Ascending aorta (tissue), 2 donors: Measurements from ENCODE around the gene SUSD2. TPM values are rescaled to one million over a fixed set of nuclear protein-coding genes. Genes with fewer than 3 reads are reported as not detected.

Experiments used
- DNase-seq, 2 donors: peaks; one replicate each; pipeline ENCODE4 v3.0.0-alpha.2; 2019; ENCODE audit warnings: low spot score in 2 of 2
- H3K27ac ChIP-seq, 2 donors: fragments of 200-600 bp; sonication (generic); one replicate each; pipeline ENCODE4 v1.5.1; 2016 to 2017; ENCODE audit warnings: mild to moderate bottlenecking in 1 of 2
- H3K27me3 ChIP-seq: fragments of 200-600 bp; sonication (generic); one replicate; pipeline ENCODE4 v1.5.1; 2017
- H3K36me3 ChIP-seq, 2 donors: fragments of 200-600 bp; sonication (generic); one replicate each; pipeline ENCODE4 v1.5.1; 2016
- H3K4me1 ChIP-seq, 2 donors: fragments of 200-600 bp; sonication (generic); one replicate each; pipeline ENCODE4 v1.5.1; 2016 to 2017; ENCODE audit warnings: mild to moderate bottlenecking in 1 of 2
- H3K4me3 ChIP-seq, 2 donors: fragments of 200-600 bp; sonication (generic); one replicate each; pipeline ENCODE4 v1.5.1; 2016 to 2017; ENCODE audit warnings: mild to moderate bottlenecking in 1 of 2
- H3K9me3 ChIP-seq, 2 donors: fragments of 200-600 bp; sonication (generic); one replicate each; pipeline ENCODE4 v1.5.1; 2016
- CTCF ChIP-seq, 3 experiments: fragments of 200-600 bp in 2 of 3; fragments of 450-650 bp in 1 of 3; sonication (generic) in 2 of 3; IDR thresholded peaks; one replicate each; pipeline ENCODE4 v1.5.1; 2016 to 2019; ENCODE audit warnings: antibody characterized with exemption in 3 of 3, mild to moderate bottlenecking in 1 of 3, moderate library complexity in 1 of 3
- intact Hi-C: fragments of 100-400 bp; cut with DNase I; formaldehyde crosslinking; loops from one replicate; pipeline ENCODE4 v1.15.1; 2023
- total RNA-seq: library from RNA; depleted of rRNA; stranded (reverse); fragments of >200 nt; gene quantifications from one replicate; pipeline ENCODE4 v1.1.0, GENCODE V29; 2016

The SUSD2 gene
- total RNA-seq, 1 donor from 2014 or later: 51.0 TPM

- no peak for TF ChIP-seq CTCF (IDR thresholded peaks at IDR 0.05)
- intact Hi-C loops: loop anchor here (1.0 to 2.0 kb wide), 2 partner anchors 18 to 59 kb away; no protein-coding TSS in a partner anchor
- no peaks in the 10 kb centered on the region for H3K9me3 ChIP-seq
- no peaks in the 10 kb centered on the region for H3K27me3 ChIP-seq
- no peak for DNase-seq
- H3K4me3 ChIP-seq: no peak overlapping the region
- peaks cover 9 to 40% of the 10 kb centered on the region in 2 donors for H3K36me3 ChIP-seq
- peaks cover 4 to 14% of the 10 kb centered on the region in 2 donors for H3K4me1 ChIP-seq
- H3K27ac ChIP-seq: peak overlapping the region in 1 of 2 donors; percentile 8
Observed at GRCh38 chr22:24188705-24189248, 7.5 kb downstream of the SUSD2 start.

GRCh38 chr22:24189249-24190158 is 8.2 kb downstream of the SUSD2 start:
- TF ChIP-seq CTCF (IDR thresholded peaks at IDR 0.05): peak; percentile 92 to 98 (median 94)
- H3K4me3 ChIP-seq: no peak overlapping the region
- peak overlapping the region in 1 of 2 donors; percentile 8 for H3K27ac ChIP-seq
- no peaks in the 10 kb centered on the region for H3K27me3 ChIP-seq
- intact Hi-C loops: loop anchor here (1.0 to 2.0 kb wide), 2 partner anchors 17 to 58 kb away; no protein-coding TSS in a partner anchor
- H3K4me1 ChIP-seq: peaks cover 4 to 10% of the 10 kb centered on the region in 2 donors
- no peaks in the 10 kb centered on the region for H3K9me3 ChIP-seq
- DNase-seq: no peak
- H3K36me3 ChIP-seq: peaks cover 9 to 40% of the 10 kb centered on the region in 2 donors

GRCh38 chr22:24190159-24190540 is 8.9 kb downstream of the SUSD2 start:
- intact Hi-C loops: no loop called here
- H3K36me3 ChIP-seq: peaks cover 8 to 33% of the 10 kb centered on the region in 2 donors
- no peak for TF ChIP-seq CTCF (IDR thresholded peaks at IDR 0.05)
- H3K9me3 ChIP-seq: no peaks in the 10 kb centered on the region
- H3K4me3 ChIP-seq: no peak overlapping the region
- H3K4me1 ChIP-seq: peaks cover 4 to 10% of the 10 kb centered on the region in 2 donors
- no peak overlapping the region for H3K27ac ChIP-seq
- no peak for DNase-seq
- H3K27me3 ChIP-seq: no peaks in the 10 kb centered on the region

GRCh38 chr22:24190596-24191208 is 9.4 kb downstream of the SUSD2 start:
- H3K4me1 ChIP-seq: peaks cover 4 to 10% of the 10 kb centered on the region in 2 donors
- no peaks in the 10 kb centered on the region for H3K9me3 ChIP-seq
- no peak overlapping the region for H3K4me3 ChIP-seq
- no peaks in the 10 kb centered on the region for H3K27me3 ChIP-seq
- DNase-seq: peak in 1 of 2 donors; percentile 60
- intact Hi-C loops: no loop called here
- H3K36me3 ChIP-seq: peaks cover 2 to 29% of the 10 kb centered on the region in 2 donors
- no peak for TF ChIP-seq CTCF (IDR thresholded peaks at IDR 0.05)
- peak overlapping the region in 1 of 2 donors; percentile 8 for H3K27ac ChIP-seq

- H3K36me3 ChIP-seq: peaks cover 0 to 22% of the 10 kb centered on the region in 2 donors
- no peak for TF ChIP-seq CTCF (IDR thresholded peaks at IDR 0.05)
- H3K4me3 ChIP-seq: no peak overlapping the region
- peak in 1 of 2 donors; percentile 61 for DNase-seq
- peaks cover 4 to 10% of the 10 kb centered on the region in 2 donors for H3K4me1 ChIP-seq
- H3K9me3 ChIP-seq: no peaks in the 10 kb centered on the region
- intact Hi-C loops: no loop called here
- H3K27me3 ChIP-seq: no peaks in the 10 kb centered on the region
- H3K27ac ChIP-seq: no peak overlapping the region
Observed at GRCh38 chr22:24191381-24191841, 10.1 kb downstream of the SUSD2 start.
